Measurements from ENCODE around the gene ANKS3. TPM values are rescaled to one million over a fixed set of nuclear protein-coding genes. Genes with fewer than 3 reads are reported as not detected.

Gene ANKS3
- total RNA-seq, 1 experiment from 2014 or later, result 25.5 TPM

- Histone ChIP-seq H4K20me1 (ENCODE audit: insufficient read depth) (no peaks in the 10 kb centered on the region), H3K9me3 (ENCODE audit: control insufficient read depth in 1 of 2, insufficient read depth in 1 of 2, low read depth in 1 of 2, low read length in 2 of 2) (no peaks in the 10 kb centered on the region), H3K9me2 (ENCODE audit: insufficient read depth) (no peaks in the 10 kb centered on the region), H3K27ac (ENCODE audit: low read depth, low read length) (no peak overlapping the region), H3K4me1 (ENCODE audit: control insufficient read depth in 1 of 2, insufficient read depth in 2 of 2, low read length in 2 of 2) (0 out of 4 replicates have a peak, but pooled peaks cover 0 to 10% of the 10 kb centered on the region in 2 experiments), H3K79me2 (ENCODE audit: insufficient read depth, low read length) (no peaks in the 10 kb centered on the region), H2AFZ (ENCODE audit: low read depth, low read length, poor library complexity, severe bottlenecking) (no peak overlapping the region), H3K27me3 (ENCODE audit: insufficient read depth, low read length) (no peaks in the 10 kb centered on the region), H3K4me2 (ENCODE audit: low read length) (no peak overlapping the region), H3K36me3 (ENCODE audit: control insufficient read depth in 1 of 2, insufficient read depth in 2 of 2, low read length in 2 of 2) (peaks cover 15 to 29% of the 10 kb centered on the region in 2 experiments), H3K4me3 (replicated peaks in 1 of 2; ENCODE audit: low read depth in 1 of 2, low read length in 2 of 2) (no peak overlapping the region), H3K9ac (ENCODE audit: low read length) (no peak overlapping the region)
- no peak for ATAC-seq
- intact Hi-C loops (cut with micrococcal nuclease), result no loop called here
- no peak for TF ChIP-seq SIN3A (IDR thresholded peaks at IDR 0.05; ENCODE audit: low read depth)
- no peak for TF ChIP-seq EZH2 (IDR thresholded peaks at IDR 0.05)
- no peak for DNase-seq (ENCODE audit: low read depth, low spot score)
- RAD21 ChIA-PET (ENCODE audit: low non-redundant PET in 1 of 2, low total read pairs in 2 of 2, uncharacterized antibody in 2 of 2, unreplicated experiment in 2 of 2), result no interaction called here
- CTCF ChIA-PET, result no interaction called here
- POLR2A ChIA-PET, result no interaction called here
- TSS peak; percentile 30 for BruUV-seq (replicated peaks)
These were observed 65.6 kb downstream of the ANKS3 start for GRCh38 chr16:4668313-4668960.

- Histone ChIP-seq H2AFZ (ENCODE audit: low read depth, low read length, poor library complexity, severe bottlenecking) (no peak overlapping the region), H4K20me1 (ENCODE audit: insufficient read depth) (no peaks in the 10 kb centered on the region), H3K79me2 (ENCODE audit: insufficient read depth, low read length) (no peaks in the 10 kb centered on the region), H3K4me3 (replicated peaks in 1 of 2; ENCODE audit: low read depth in 1 of 2, low read length in 2 of 2) (no peak overlapping the region), H3K4me2 (ENCODE audit: low read length) (no peak overlapping the region), H3K27me3 (ENCODE audit: insufficient read depth, low read length) (no peaks in the 10 kb centered on the region), H3K4me1 (ENCODE audit: control insufficient read depth in 1 of 2, insufficient read depth in 2 of 2, low read length in 2 of 2) (0 out of 4 replicates have a peak, but pooled peaks cover 0 to 10% of the 10 kb centered on the region in 2 experiments), H3K9me3 (ENCODE audit: control insufficient read depth in 1 of 2, insufficient read depth in 1 of 2, low read depth in 1 of 2, low read length in 2 of 2) (no peaks in the 10 kb centered on the region), H3K9ac (ENCODE audit: low read length) (no peak overlapping the region), H3K27ac (ENCODE audit: low read depth, low read length) (no peak overlapping the region), H3K36me3 (ENCODE audit: control insufficient read depth in 1 of 2, insufficient read depth in 2 of 2, low read length in 2 of 2) (peaks cover 15 to 25% of the 10 kb centered on the region in 2 experiments), H3K9me2 (ENCODE audit: insufficient read depth) (no peaks in the 10 kb centered on the region)
- ATAC-seq (no peak), DNase-seq (ENCODE audit: low read depth, low spot score) (no peak)
- BruUV-seq (replicated peaks), result no TSS peak
- ChIA-PET POLR2A (no interaction called here), RAD21 (ENCODE audit: low non-redundant PET in 1 of 2, low total read pairs in 2 of 2, uncharacterized antibody in 2 of 2, unreplicated experiment in 2 of 2) (no interaction called here), CTCF (no interaction called here)
- intact Hi-C loops (cut with micrococcal nuclease), result no loop called here
- TF ChIP-seq ATF3 (IDR thresholded peaks at IDR 0.05) (no peak), CTCF (IDR thresholded peaks at IDR 0.05 in 2 of 3, conservative IDR thresholded peaks at IDR 0.05 in 1 of 3; ENCODE audit: borderline replicate concordance in 1 of 3, insufficient read depth in 1 of 3, low read depth in 2 of 3, low read length in 2 of 3) (no peak), RAD21 (IDR thresholded peaks at IDR 0.05; ENCODE audit: low read depth) (no peak), SIN3A (IDR thresholded peaks at IDR 0.05; ENCODE audit: low read depth) (no peak), CEBPB (IDR thresholded peaks at IDR 0.05; ENCODE audit: low read depth) (no peak), EGR1 (IDR thresholded peaks at IDR 0.05; ENCODE audit: low read depth) (no peak), SP1 (IDR thresholded peaks at IDR 0.05; ENCODE audit: low read depth) (no peak), ZNF274 (IDR thresholded peaks at IDR 0.05; ENCODE audit: low read depth, low read length) (no peak), CBX3 (IDR thresholded peaks at IDR 0.05; ENCODE audit: low read depth) (no peak), MAX (IDR thresholded peaks at IDR 0.05) (no peak), YY1 (IDR thresholded peaks at IDR 0.05; ENCODE audit: extremely low read depth, insufficient replicate concordance, low read depth, low read length) (no peak), ZFX (IDR thresholded peaks at IDR 0.05) (no peak), SRF (IDR thresholded peaks at IDR 0.05; ENCODE audit: low read depth) (no peak), FOSL1 (IDR thresholded peaks at IDR 0.05; ENCODE audit: low read depth) (no peak), TCF7L2 (IDR thresholded peaks at IDR 0.05; ENCODE audit: borderline replicate concordance, extremely low read depth, insufficient read depth, insufficient read length) (no peak), POLR2AphosphoS5 (IDR thresholded peaks at IDR 0.05; ENCODE audit: low read depth, low read length) (no peak)
These were observed 66.7 kb downstream of the ANKS3 start for GRCh38 chr16:4667203-4667963.
